ENCODE data around the gene HOXC10. TPM values are rescaled to one million over a fixed set of nuclear protein-coding genes. Genes with fewer than 3 reads are reported as not detected.

HOXC10 gene
- polyA plus RNA-seq, 4 donors: 53.9 to 75.6 (median 65.7) TPM

GRCh38 chr12:53975479-53976152, 9.3 kb upstream of the HOXC10 start:
- no peak for DNase-seq (ENCODE audit: low read depth in 4 of 4, low spot score in 2 of 4)

GRCh38 chr12:53976172-53976822, 8.6 kb upstream of the HOXC10 start:
- DNase-seq (ENCODE audit: low read depth in 4 of 4, low spot score in 2 of 4): no peak

GRCh38 chr12:53976823-53977595, 7.9 kb upstream of the HOXC10 start:
- DNase-seq (ENCODE audit: low read depth in 4 of 4, low spot score in 2 of 4): no peak

GRCh38 chr12:53977596-53978445, 7.1 kb upstream of the HOXC10 start:
- DNase-seq (ENCODE audit: low read depth in 4 of 4, low spot score in 2 of 4): no peak

GRCh38 chr12:53978477-53979356, 6.2 kb upstream of the HOXC10 start:
- DNase-seq (ENCODE audit: low read depth in 4 of 4, low spot score in 2 of 4): no peak

GRCh38 chr12:53980104-53980801, 4.7 kb upstream of the HOXC10 start:
- no peak for DNase-seq (ENCODE audit: low read depth in 4 of 4, low spot score in 2 of 4)

GRCh38 chr12:53980802-53981496, 4.0 kb upstream of the HOXC10 start:
- no peak for DNase-seq (ENCODE audit: low read depth in 4 of 4, low spot score in 2 of 4)

GRCh38 chr12:53981634-53982565, 3.0 kb upstream of the HOXC10 start:
- peak in 1 of 4 donors; percentile 62 for DNase-seq (ENCODE audit: low read depth in 4 of 4, low spot score in 2 of 4)

- DNase-seq (ENCODE audit: low read depth in 4 of 4, low spot score in 2 of 4): no peak
Measured at GRCh38 chr12:53982648-53983567, 2.0 kb upstream of the HOXC10 start.

GRCh38 chr12:53983568-53983949, 1.4 kb upstream of the HOXC10 start:
- DNase-seq (ENCODE audit: low read depth in 4 of 4, low spot score in 2 of 4): no peak

- no peak for DNase-seq (ENCODE audit: low read depth in 4 of 4, low spot score in 2 of 4)
Measured at GRCh38 chr12:53983950-53984572, 885 bp upstream of the HOXC10 start.

- DNase-seq (ENCODE audit: low read depth in 4 of 4, low spot score in 2 of 4): no peak
Measured at GRCh38 chr12:53985692-53985993, 697 bp downstream of the HOXC10 start.

- no peak for DNase-seq (ENCODE audit: low read depth in 4 of 4, low spot score in 2 of 4)
Measured at GRCh38 chr12:53985994-53986685, 1.2 kb downstream of the HOXC10 start.

GRCh38 chr12:53986686-53987483, 1.9 kb downstream of the HOXC10 start:
- DNase-seq (ENCODE audit: low read depth in 4 of 4, low spot score in 2 of 4): no peak

- no peak for DNase-seq (ENCODE audit: low read depth in 4 of 4, low spot score in 2 of 4)
Measured at GRCh38 chr12:53987787-53988230, 2.9 kb downstream of the HOXC10 start.

All from left renal cortex interstitium (tissue), 4 donors.